Measurements from ENCODE around the gene ADGRE3. TPM values are rescaled to one million over a fixed set of nuclear protein-coding genes. Genes with fewer than 3 reads are reported as not detected.

ADGRE3 gene, protein sequence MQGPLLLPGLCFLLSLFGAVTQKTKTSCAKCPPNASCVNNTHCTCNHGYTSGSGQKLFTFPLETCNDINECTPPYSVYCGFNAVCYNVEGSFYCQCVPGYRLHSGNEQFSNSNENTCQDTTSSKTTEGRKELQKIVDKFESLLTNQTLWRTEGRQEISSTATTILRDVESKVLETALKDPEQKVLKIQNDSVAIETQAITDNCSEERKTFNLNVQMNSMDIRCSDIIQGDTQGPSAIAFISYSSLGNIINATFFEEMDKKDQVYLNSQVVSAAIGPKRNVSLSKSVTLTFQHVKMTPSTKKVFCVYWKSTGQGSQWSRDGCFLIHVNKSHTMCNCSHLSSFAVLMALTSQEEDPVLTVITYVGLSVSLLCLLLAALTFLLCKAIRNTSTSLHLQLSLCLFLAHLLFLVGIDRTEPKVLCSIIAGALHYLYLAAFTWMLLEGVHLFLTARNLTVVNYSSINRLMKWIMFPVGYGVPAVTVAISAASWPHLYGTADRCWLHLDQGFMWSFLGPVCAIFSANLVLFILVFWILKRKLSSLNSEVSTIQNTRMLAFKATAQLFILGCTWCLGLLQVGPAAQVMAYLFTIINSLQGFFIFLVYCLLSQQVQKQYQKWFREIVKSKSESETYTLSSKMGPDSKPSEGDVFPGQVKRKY
- total RNA-seq: not detected in 2 replicates

DNA sequence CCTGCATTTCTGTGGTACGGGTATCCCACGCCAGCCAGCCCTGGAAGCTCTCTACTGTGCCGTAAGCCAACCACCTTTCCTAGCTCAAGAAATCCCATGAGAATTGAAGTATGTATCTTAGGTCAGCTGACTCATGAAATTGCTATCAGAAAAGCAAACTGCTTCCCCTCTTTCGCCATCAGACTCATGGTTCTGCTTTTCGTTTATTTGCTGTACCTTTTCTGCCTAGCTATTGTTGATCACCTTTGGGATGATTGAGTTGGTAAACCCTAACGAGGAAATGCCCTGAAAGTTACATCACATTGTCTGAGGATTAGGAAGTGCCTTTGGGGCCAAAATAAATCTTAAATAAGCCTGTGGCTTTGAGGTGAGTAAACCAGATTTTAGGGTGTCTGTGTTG, at the start of gene ADGRE3:
Gene ADGRE3, minus strand, starts transcription at position 81 of the 400 bp plus-strand sequence. Its CDS starts 74 bp downstream, at position 7.

DNA sequence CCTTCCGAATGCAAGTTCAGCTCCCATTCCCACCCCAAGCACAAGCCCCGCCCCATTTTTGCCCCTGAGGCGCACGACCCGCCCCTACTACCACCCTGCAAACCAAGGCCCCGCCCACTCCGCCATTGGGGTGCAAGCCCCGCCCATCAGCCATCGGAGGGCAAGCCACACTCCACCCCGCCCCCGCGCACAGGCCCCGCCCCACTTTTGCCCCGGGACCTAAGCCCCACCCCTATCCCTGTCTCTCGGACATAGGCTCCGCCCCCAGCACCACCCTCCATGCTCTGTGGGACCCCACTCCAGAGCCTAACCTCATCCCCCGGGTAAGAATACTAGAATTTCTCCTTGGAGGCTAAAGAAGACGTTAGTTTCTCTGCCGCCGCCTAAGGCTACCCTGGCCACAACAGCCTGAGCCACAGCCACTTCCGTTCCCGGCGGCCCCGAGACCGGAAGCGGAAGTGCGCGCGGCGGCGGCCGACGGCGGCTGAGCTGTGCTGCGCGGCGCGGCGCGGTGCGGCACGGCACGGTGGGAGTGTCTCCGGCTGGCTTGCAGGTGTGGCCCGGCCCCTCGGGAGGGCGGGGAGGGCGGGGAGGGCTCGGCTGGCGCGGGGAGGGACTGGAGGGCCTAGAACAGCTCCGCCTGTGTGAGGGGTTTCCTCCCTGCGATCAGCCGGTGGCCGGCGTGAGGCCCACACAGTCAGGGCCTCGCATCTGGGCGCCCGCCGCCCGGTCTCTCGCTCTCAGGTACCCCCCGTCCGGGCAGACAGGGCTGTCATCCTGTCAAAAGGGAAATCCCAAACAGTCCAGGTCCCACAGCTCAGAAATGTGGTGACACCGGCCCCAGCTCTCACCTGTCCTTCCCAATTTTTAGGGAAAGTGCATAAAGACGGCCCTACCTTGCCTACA, 15.2 kb upstream of the ADGRE3 start, which contains the start of gene ZNF333:
Gene ZNF333, plus strand, starts transcription at position 451 of the 906 bp plus-strand sequence. CDS start 3,444 bp downstream, outside the sequence.

DNA sequence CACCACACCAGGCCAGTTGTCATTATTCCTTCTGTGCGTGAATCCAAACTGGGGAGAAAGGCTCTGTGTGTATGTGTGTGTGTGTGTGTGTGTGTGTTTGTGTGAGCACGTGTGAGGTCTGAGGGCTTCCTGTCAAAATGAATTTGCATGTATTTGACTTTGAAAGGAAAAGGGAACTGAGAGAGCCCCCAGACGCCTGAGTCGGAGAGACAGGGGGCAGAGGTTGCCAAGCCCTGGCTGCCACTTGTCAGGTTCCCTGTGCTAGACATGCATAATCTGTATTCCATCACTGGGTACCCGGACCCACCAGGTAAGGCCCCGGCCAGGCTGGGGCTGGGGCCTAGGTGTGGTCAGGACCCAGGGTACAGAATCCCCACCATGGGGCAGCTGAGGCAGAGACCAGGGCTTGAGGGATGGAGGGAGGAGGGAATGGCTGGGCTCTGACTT, 91.7 kb downstream of the ADGRE3 start, which contains the start of gene CLEC17A:
Gene CLEC17A, plus strand, starts transcription at position 191 of the 447 bp plus-strand sequence. Its CDS starts 77 bp downstream, at position 268.

DNA sequence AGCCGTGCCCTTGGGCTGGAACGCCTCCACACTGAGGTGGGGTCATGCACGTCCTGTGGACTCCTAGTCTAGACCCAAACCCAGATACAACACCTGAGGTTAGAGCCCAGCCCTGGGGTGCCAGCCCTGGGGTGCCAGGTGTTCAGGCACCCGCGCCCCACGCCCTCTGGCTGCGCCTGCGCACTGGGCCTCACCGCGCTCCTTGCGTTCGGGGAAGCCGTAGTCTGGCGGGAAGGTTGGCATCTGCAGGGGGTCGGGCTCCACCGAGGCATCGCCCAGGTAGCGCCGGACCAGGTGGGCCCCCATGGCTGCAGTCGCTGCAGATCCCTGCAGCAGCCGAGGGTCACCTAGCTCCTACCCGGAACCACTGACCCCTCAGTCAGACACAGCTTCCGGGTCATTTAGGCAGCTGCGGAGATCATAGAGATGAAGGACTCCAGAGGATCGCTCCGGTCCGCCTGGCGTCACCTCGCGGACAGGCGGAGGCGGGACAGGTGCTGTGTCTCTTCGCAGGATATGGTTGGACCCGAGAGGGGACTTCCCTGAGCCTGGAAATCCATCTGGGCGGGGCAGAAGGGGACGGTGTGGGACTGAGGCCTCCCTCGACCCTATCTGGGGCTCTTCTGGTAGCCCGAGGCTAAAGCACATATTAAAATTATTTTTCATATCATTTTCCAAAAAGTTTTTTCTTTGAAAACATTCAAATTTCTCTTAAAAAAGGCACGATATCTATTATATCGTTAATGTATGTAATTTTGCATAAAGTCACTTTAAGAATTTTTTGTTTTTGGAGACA, 102.8 kb downstream of the ADGRE3 start, which contains the start of gene NDUFB7:
Gene NDUFB7, minus strand, starts transcription at position 372 of the 796 bp plus-strand sequence. Its CDS starts 66 bp downstream, at position 306.

Other genes starting within 250 kb of the ADGRE3 start
- gene PKN1, start 241.5 kb downstream of the ADGRE3 start, total RNA-seq: 136 and 180 TPM in 2 replicates
- gene PTGER1, start 199.5 kb downstream of the ADGRE3 start, total RNA-seq: 0.65 and 9.1 TPM in 2 replicates
- 159 and 264 TPM in 2 replicates for gene GIPC1, start 178.7 kb downstream of the ADGRE3 start, total RNA-seq
- gene DNAJB1, start 156.4 kb downstream of the ADGRE3 start, total RNA-seq: 61.5 and 64.9 TPM in 2 replicates
- 90.3 and 103 TPM in 2 replicates for gene TECR, start 145.2 kb downstream of the ADGRE3 start, total RNA-seq
- 624 and 671 TPM in 2 replicates for gene NDUFB7, start 102.8 kb downstream of the ADGRE3 start, total RNA-seq
- not detected in 2 replicates for gene CLEC17A, start 91.8 kb downstream of the ADGRE3 start, total RNA-seq
- 5.7 and 8.2 TPM in 2 replicates for gene ZNF333, start 15.2 kb upstream of the ADGRE3 start, total RNA-seq
- 0.51 TPM in 1 of 2 replicates, not detected in the other for gene ADGRE2, start 103.7 kb upstream of the ADGRE3 start, total RNA-seq
- not detected in 2 replicates for gene OR7A5, start 160.3 kb upstream of the ADGRE3 start, total RNA-seq
- gene OR7C1, start 160.3 kb upstream of the ADGRE3 start, total RNA-seq: not detected in 2 replicates
- not detected in 2 replicates for gene OR7A10, start 174.1 kb upstream of the ADGRE3 start, total RNA-seq
- not detected in 2 replicates for gene OR7A17, start 211.3 kb upstream of the ADGRE3 start, total RNA-seq